Sigmoid colon (tissue), 7 donors: ENCODE data around the gene MNT. TPM values are rescaled to one million over a fixed set of nuclear protein-coding genes. Genes with fewer than 3 reads are reported as not detected.

Experiments used
- DNase-seq: peaks from one replicate; pipeline ENCODE4 v3.0.0-alpha.2; 2019
- H3K27ac ChIP-seq, 4 donors: fragments of 200-600 bp; sonication (generic); one replicate each; pipeline ENCODE4 v1.5.1; 2016 to 2019; ENCODE audit warnings: mild to moderate bottlenecking in 1 of 4
- H3K27me3 ChIP-seq, 3 donors: fragments of 200-600 bp; sonication (generic); one replicate each; pipeline ENCODE4 v1.5.1; 2019; ENCODE audit warnings: mild to moderate bottlenecking in 1 of 3
- H3K36me3 ChIP-seq, 4 donors: fragments of 200-600 bp; sonication (generic); one replicate each; pipeline ENCODE4 v1.5.1; 2016 to 2019
- H3K4me1 ChIP-seq, 4 donors: fragments of 200-600 bp; sonication (generic); one replicate each; pipeline ENCODE4 v1.5.1; 2017 to 2019
- H3K4me3 ChIP-seq, 4 donors: fragments of 200-600 bp; sonication (generic); one replicate each; pipeline ENCODE4 v1.5.1; 2017 to 2019; ENCODE audit warnings: mild to moderate bottlenecking in 2 of 4, moderate library complexity in 1 of 4
- H3K9me3 ChIP-seq, 4 donors: fragments of 200-600 bp in 3 of 4; sonication (generic) in 3 of 4; one replicate each; pipeline versions ENCODE4 v1.5.1 to v1.6.1; 2013 to 2019
- EP300 ChIP-seq, 4 donors: sonication (generic); formaldehyde crosslinking; IDR thresholded peaks; one replicate each; pipeline ENCODE4 v1.6.1; 2017; ENCODE audit warnings: antibody characterized with exemption in 4 of 4
- POLR2A ChIP-seq, 2 donors: fragments of 450-650 bp; IDR thresholded peaks; one replicate each; pipeline ENCODE4 v1.6.1; 2016; ENCODE audit warnings: antibody characterized with exemption in 2 of 2, mild to moderate bottlenecking in 2 of 2, moderate library complexity in 2 of 2
- POLR2AphosphoS5 ChIP-seq, 4 donors: sonication (generic); formaldehyde crosslinking; IDR thresholded peaks; one replicate each; pipeline ENCODE4 v1.6.1; 2017; ENCODE audit warnings: antibody characterized with exemption in 4 of 4
- WGBS, 2 donors: extraction: QIAGEN DNeasy Blood & Tissue Kit; methylation state at CpG; one replicate each; pipeline ENCODE4 v1.1.7; 2013; 5-methylcytosine and 5-hydroxymethylcytosine counted together
- intact Hi-C: fragments of 100-400 bp; cut with DNase I; formaldehyde crosslinking; loops from one replicate; pipeline ENCODE4 v1.15.1; 2023
- polyA plus RNA-seq, 3 donors: library from polyadenylated mRNA; stranded (reverse); fragments of 200-250 nt; gene quantifications; one replicate each; pipeline ENCODE4 v1.2.3, GENCODE V29; 2013
- total RNA-seq, 4 donors: library from RNA; depleted of rRNA; stranded (reverse); fragments of >200 nt; gene quantifications; one replicate each; pipeline ENCODE4 v1.1.0, GENCODE V29; 2016
- TF ChIP-seq, protein P1 (sequence below), 4 experiments: fragments of 450-650 bp in 3 of 4; fragments of 200-600 bp in 1 of 4; IDR thresholded peaks; one replicate each; pipeline ENCODE4 v1.5.1; 2016 to 2019; ENCODE audit warnings: antibody characterized with exemption in 4 of 4, mild to moderate bottlenecking in 3 of 4, moderate library complexity in 2 of 4
- donor health status: healthy with polysubstance abuse.
- donor health status: Bipolar disorder and iron deficiency.
- donor health status: healthy.

Gene MNT
- total and polyA plus RNA-seq, 7 donors, result 2.1 to 24.1 (median 7.7) TPM

DNA sequence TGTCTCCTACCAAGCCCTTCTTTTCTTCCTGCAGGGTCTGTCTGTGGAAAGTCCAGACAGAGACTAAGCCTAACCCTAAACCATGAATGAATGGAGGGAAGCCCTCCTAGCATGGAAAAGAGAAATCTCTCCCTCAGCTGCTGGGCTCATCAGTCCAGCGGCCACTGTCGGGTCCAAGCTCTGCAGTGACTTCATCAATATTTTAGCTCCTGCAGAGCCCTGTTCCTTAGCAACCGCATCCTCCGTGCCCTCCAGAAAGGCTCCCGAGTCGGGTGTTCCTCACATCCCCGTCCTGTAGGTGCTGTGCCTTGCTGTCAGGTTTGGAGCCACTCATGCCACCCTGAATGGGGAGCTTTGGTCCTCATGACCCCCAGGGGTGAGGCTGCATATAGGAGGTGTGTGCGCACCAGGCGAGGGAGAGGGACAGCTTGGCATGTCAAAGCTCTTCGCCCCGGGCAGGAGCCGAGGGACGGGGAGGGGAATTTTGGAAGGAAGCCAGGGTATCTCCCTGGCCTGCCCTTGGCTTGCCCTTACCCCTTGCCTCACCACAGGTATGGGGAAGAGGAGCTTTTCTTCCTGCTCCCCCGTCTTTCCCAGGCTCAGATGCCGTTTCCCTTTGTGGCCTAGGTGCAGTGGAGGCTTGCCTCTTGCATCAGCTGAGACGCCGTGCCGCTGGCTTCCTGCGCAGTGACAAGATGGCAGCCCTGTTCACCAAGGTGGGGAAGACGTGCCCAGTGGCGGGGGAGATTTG, 39.7 kb downstream of the MNT start:
- intact Hi-C loops, result loop anchor here (10.0 kb wide), 1 partner anchor 54 kb away; no protein-coding TSS in a partner anchor

DNA sequence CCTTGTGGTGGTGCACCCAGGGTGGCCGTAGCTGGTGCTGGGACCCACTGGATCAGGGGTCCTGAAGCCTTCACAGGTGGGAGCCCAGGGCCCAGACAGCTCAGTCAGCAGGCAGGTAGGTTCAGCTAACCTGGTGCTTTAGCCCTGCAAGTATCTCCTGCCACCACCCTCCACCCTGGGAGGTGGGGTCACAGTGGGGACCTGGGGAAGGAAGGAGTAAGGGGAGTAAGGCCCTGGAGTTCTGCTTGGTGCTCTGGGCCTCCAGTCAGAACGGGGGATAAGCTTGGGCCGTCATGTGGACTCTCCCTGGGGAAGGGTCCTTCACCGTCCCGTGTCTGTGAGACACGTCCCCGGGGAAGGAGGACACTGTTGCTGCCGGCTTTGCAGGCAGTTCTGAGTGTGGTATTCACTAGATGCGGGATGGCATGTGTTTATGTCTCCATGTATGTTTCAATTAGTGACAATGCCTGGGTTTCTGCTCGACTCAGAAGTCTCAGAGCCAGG, 42.9 kb downstream of the MNT start:
- H3K36me3 ChIP-seq, result peaks cover 0 to 6% (median 2%) of the 10 kb centered on the region in 4 donors
- H3K9me3 ChIP-seq, result no peaks in the 10 kb centered on the region
- H3K27ac ChIP-seq, result no peak overlapping the region
- H3K4me1 ChIP-seq, result peaks cover 0 to 16% (median 12%) of the 10 kb centered on the region in 4 donors
- no peak overlapping the region for H3K4me3 ChIP-seq
- H3K27me3 ChIP-seq, result no peaks in the 10 kb centered on the region
- no peak for DNase-seq
- 92 to 94% methylated on average over 10 of the region's 10 CpGs for WGBS, 2 donors
- intact Hi-C loops, result no loop called here
- TF ChIP-seq, protein P1, sequence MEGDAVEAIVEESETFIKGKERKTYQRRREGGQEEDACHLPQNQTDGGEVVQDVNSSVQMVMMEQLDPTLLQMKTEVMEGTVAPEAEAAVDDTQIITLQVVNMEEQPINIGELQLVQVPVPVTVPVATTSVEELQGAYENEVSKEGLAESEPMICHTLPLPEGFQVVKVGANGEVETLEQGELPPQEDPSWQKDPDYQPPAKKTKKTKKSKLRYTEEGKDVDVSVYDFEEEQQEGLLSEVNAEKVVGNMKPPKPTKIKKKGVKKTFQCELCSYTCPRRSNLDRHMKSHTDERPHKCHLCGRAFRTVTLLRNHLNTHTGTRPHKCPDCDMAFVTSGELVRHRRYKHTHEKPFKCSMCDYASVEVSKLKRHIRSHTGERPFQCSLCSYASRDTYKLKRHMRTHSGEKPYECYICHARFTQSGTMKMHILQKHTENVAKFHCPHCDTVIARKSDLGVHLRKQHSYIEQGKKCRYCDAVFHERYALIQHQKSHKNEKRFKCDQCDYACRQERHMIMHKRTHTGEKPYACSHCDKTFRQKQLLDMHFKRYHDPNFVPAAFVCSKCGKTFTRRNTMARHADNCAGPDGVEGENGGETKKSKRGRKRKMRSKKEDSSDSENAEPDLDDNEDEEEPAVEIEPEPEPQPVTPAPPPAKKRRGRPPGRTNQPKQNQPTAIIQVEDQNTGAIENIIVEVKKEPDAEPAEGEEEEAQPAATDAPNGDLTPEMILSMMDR (IDR thresholded peaks at IDR 0.05), result no peak
- TF ChIP-seq POLR2A (IDR thresholded peaks at IDR 0.05) (no peak), EP300 (IDR thresholded peaks at IDR 0.05) (no peak), POLR2AphosphoS5 (IDR thresholded peaks at IDR 0.05) (no peak)

More for the DNA sequence above, 39.7 kb downstream of the MNT start:
- Histone ChIP-seq H3K4me1 (peaks cover 0 to 26% (median 24%) of the 10 kb centered on the region in 4 donors), H3K27me3 (no peaks in the 10 kb centered on the region), H3K4me3 (no peak overlapping the region), H3K9me3 (no peaks in the 10 kb centered on the region), H3K27ac (no peak overlapping the region), H3K36me3 (peaks cover 3 to 35% (median 5%) of the 10 kb centered on the region in 4 donors)
- WGBS, 2 donors, result 84 to 85% methylated on average over 21 of the region's 21 CpGs
- TF ChIP-seq, protein P1 (IDR thresholded peaks at IDR 0.05), result no peak
- no peak for TF ChIP-seq POLR2A (IDR thresholded peaks at IDR 0.05)
- TF ChIP-seq POLR2AphosphoS5 (IDR thresholded peaks at IDR 0.05), result no peak
- no peak for TF ChIP-seq EP300 (IDR thresholded peaks at IDR 0.05)
- no peak for DNase-seq

DNA sequence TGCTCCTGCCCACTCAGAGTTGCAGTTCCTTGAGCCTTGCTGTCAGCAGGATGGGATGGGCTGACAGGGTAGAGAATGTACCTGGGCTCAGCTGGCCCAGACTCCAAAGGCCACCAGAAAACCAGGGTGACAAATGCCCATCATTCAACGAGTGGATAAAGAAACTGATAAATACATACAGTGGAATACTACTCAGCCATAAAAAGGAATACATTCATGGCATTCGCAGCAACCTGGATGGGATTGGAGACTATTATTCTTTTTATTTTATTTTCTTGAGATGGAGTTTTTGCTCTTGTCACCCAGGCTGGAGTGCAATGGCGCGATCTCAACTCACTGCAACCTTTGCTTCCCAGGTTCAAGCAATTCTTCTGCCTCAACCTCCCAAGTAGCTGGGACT, 43.6 kb downstream of the MNT start:
- no peak for TF ChIP-seq EP300 (IDR thresholded peaks at IDR 0.05)
- no peak for TF ChIP-seq POLR2AphosphoS5 (IDR thresholded peaks at IDR 0.05)
- TF ChIP-seq POLR2A (IDR thresholded peaks at IDR 0.05), result no peak
- TF ChIP-seq, protein P1 (IDR thresholded peaks at IDR 0.05), result no peak
- no peak for DNase-seq
- Histone ChIP-seq H3K9me3 (no peaks in the 10 kb centered on the region), H3K27ac (no peak overlapping the region), H3K27me3 (no peaks in the 10 kb centered on the region), H3K36me3 (no peaks in the 10 kb centered on the region), H3K4me3 (no peak overlapping the region), H3K4me1 (peaks cover 0 to 16% (median 12%) of the 10 kb centered on the region in 4 donors)
- WGBS, 2 donors, result 97 to 99% methylated on average over 4 of the region's 4 CpGs
- intact Hi-C loops, result no loop called here

DNA sequence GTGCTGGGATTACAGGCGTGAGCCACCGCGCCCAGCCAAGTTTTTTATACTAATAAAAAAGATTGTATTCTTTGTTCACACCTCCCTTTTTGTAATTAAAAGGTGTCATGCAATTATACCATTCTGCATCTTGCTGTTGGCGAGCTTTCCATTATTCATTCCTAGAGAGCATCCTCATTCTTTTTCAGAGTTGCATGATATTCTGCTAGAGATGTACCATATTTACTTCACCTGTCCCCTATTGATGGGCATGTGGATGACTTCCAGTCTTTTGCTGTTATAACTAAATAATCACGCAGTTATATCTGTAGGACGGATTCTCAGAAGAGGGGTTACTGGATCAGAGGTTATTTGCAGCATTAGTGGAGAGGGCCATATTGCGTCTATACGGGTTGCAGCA, 46.5 kb downstream of the MNT start:
- 67 to 91% methylated on average over 8 of the region's 8 CpGs for WGBS, 2 donors
- intact Hi-C loops, result loop anchor here (5.0 kb wide), 1 partner anchor 302 kb away; no protein-coding TSS in a partner anchor
- no peak overlapping the region for H3K27ac ChIP-seq
- H3K4me1 ChIP-seq, result peaks cover 0 to 9% (median 6%) of the 10 kb centered on the region in 4 donors
- TF ChIP-seq, protein P1 (IDR thresholded peaks at IDR 0.05), result no peak
- TF ChIP-seq EP300 (IDR thresholded peaks at IDR 0.05) (no peak), POLR2AphosphoS5 (IDR thresholded peaks at IDR 0.05) (no peak), POLR2A (IDR thresholded peaks at IDR 0.05) (no peak)
- no peaks in the 10 kb centered on the region for H3K36me3 ChIP-seq
- no peak overlapping the region for H3K4me3 ChIP-seq
- no peaks in the 10 kb centered on the region for H3K9me3 ChIP-seq
- no peaks in the 10 kb centered on the region for H3K27me3 ChIP-seq
- DNase-seq, result no peak
